Mucosa of stomach (tissue), 1 donor: Measurements from ENCODE around the gene MYB.

Experiments
- H3K27me3 ChIP-seq: one replicate; pipeline ENCODE4 v1.7.0; 2013; ENCODE audit warnings: mild to moderate bottlenecking, low read length; ENCODE audit not compliant: control insufficient read depth, insufficient read depth
- H3K36me3 ChIP-seq: one replicate; pipeline ENCODE4 v1.7.0; 2013; ENCODE audit warnings: low read length; ENCODE audit not compliant: control insufficient read depth, insufficient read depth
- H3K4me1 ChIP-seq: one replicate; pipeline ENCODE4 v1.7.0; 2013; ENCODE audit warnings: mild to moderate bottlenecking, low read length; ENCODE audit not compliant: control insufficient read depth, insufficient read depth
- H3K4me3 ChIP-seq: one replicate; pipeline ENCODE4 v1.7.0; 2013; ENCODE audit warnings: low read length
- H3K9ac ChIP-seq: one replicate; pipeline ENCODE4 v1.7.0; 2013; ENCODE audit warnings: mild to moderate bottlenecking, low read length, moderate library complexity
- H3K9me3 ChIP-seq: one replicate; pipeline ENCODE4 v1.7.0; 2013; ENCODE audit warnings: mild to moderate bottlenecking, low read length, moderate library complexity; ENCODE audit not compliant: control insufficient read depth
- donor health status: Pancreatic carcinoma.

Gene MYB

GRCh38 chr6:135215563-135215962, 34.5 kb downstream of the MYB start:
- H3K36me3 ChIP-seq: no peaks in the 10 kb centered on the region
- no peaks in the 10 kb centered on the region for H3K27me3 ChIP-seq
- H3K4me1 ChIP-seq: no peaks in the 10 kb centered on the region
- no peak overlapping the region for H3K9ac ChIP-seq
- no peaks in the 10 kb centered on the region for H3K9me3 ChIP-seq
- H3K4me3 ChIP-seq: no peak overlapping the region

- Histone ChIP-seq H3K9me3 (no peaks in the 10 kb centered on the region), H3K4me1 (no peaks in the 10 kb centered on the region), H3K27me3 (no peaks in the 10 kb centered on the region), H3K9ac (no peak overlapping the region), H3K36me3 (no peaks in the 10 kb centered on the region), H3K4me3 (no peak overlapping the region)
These were observed 36.6 kb downstream of the MYB start for GRCh38 chr6:135217663-135218062.

GRCh38 chr6:135219346-135219745, 38.2 kb downstream of the MYB start:
- H3K36me3 ChIP-seq: no peaks in the 10 kb centered on the region
- no peak overlapping the region for H3K9ac ChIP-seq
- no peak overlapping the region for H3K4me3 ChIP-seq
- H3K9me3 ChIP-seq: no peaks in the 10 kb centered on the region
- H3K27me3 ChIP-seq: no peaks in the 10 kb centered on the region
- peaks cover 7% of the 10 kb centered on the region for H3K4me1 ChIP-seq

GRCh38 chr6:135221042-135221441, 39.9 kb downstream of the MYB start:
- H3K4me3 ChIP-seq: no peak overlapping the region
- H3K9me3 ChIP-seq: no peaks in the 10 kb centered on the region
- no peaks in the 10 kb centered on the region for H3K36me3 ChIP-seq
- H3K9ac ChIP-seq: no peak overlapping the region
- peaks cover 11% of the 10 kb centered on the region for H3K4me1 ChIP-seq
- no peaks in the 10 kb centered on the region for H3K27me3 ChIP-seq

GRCh38 chr6:135221505-135221904, 40.4 kb downstream of the MYB start:
- Histone ChIP-seq H3K27me3 (no peaks in the 10 kb centered on the region), H3K36me3 (no peaks in the 10 kb centered on the region), H3K9me3 (no peaks in the 10 kb centered on the region), H3K4me3 (no peak overlapping the region), H3K4me1 (peaks cover 11% of the 10 kb centered on the region), H3K9ac (no peak overlapping the region)

- H3K4me3 ChIP-seq: no peak overlapping the region
- no peaks in the 10 kb centered on the region for H3K36me3 ChIP-seq
These were observed 41.5 kb downstream of the MYB start for GRCh38 chr6:135222623-135223022.

GRCh38 chr6:135224037-135224647, 43.0 kb downstream of the MYB start:
- no peak overlapping the region for H3K4me3 ChIP-seq

More at GRCh38 chr6:135222623-135223022, 41.5 kb downstream of the MYB start:
- Histone ChIP-seq H3K9ac (no peak overlapping the region), H3K27me3 (no peaks in the 10 kb centered on the region), H3K4me1 (peaks cover 17% of the 10 kb centered on the region), H3K9me3 (no peaks in the 10 kb centered on the region)

GRCh38 chr6:135225911-135226310, 44.8 kb downstream of the MYB start:
- H3K4me1 ChIP-seq: peaks cover 20% of the 10 kb centered on the region
- no peaks in the 10 kb centered on the region for H3K9me3 ChIP-seq
- no peak overlapping the region for H3K4me3 ChIP-seq
- H3K9ac ChIP-seq: no peak overlapping the region
- no peaks in the 10 kb centered on the region for H3K27me3 ChIP-seq
- H3K36me3 ChIP-seq: no peaks in the 10 kb centered on the region

More at GRCh38 chr6:135224037-135224647, 43.0 kb downstream of the MYB start:
- Histone ChIP-seq H3K27me3 (no peaks in the 10 kb centered on the region), H3K9me3 (no peaks in the 10 kb centered on the region), H3K36me3 (no peaks in the 10 kb centered on the region), H3K4me1 (peaks cover 18% of the 10 kb centered on the region), H3K9ac (peak overlapping the region; percentile 33)

GRCh38 chr6:135226537-135226936, 45.4 kb downstream of the MYB start:
- Histone ChIP-seq H3K36me3 (no peaks in the 10 kb centered on the region), H3K9me3 (no peaks in the 10 kb centered on the region), H3K4me3 (no peak overlapping the region), H3K9ac (no peak overlapping the region), H3K4me1 (peaks cover 26% of the 10 kb centered on the region), H3K27me3 (no peaks in the 10 kb centered on the region)

GRCh38 chr6:135227349-135227748, 46.2 kb downstream of the MYB start:
- Histone ChIP-seq H3K36me3 (no peaks in the 10 kb centered on the region), H3K27me3 (no peaks in the 10 kb centered on the region), H3K4me3 (no peak overlapping the region), H3K9ac (no peak overlapping the region), H3K4me1 (peaks cover 28% of the 10 kb centered on the region), H3K9me3 (no peaks in the 10 kb centered on the region)

- Histone ChIP-seq H3K9me3 (no peaks in the 10 kb centered on the region), H3K27me3 (no peaks in the 10 kb centered on the region), H3K4me3 (no peak overlapping the region), H3K4me1 (peaks cover 28% of the 10 kb centered on the region), H3K9ac (no peak overlapping the region), H3K36me3 (no peaks in the 10 kb centered on the region)
These were observed 46.6 kb downstream of the MYB start for GRCh38 chr6:135227758-135228157.

GRCh38 chr6:135228486-135228885, 47.4 kb downstream of the MYB start:
- no peak overlapping the region for H3K4me3 ChIP-seq
- no peaks in the 10 kb centered on the region for H3K36me3 ChIP-seq
- no peak overlapping the region for H3K9ac ChIP-seq
- no peaks in the 10 kb centered on the region for H3K27me3 ChIP-seq
- peaks cover 25% of the 10 kb centered on the region for H3K4me1 ChIP-seq
- no peaks in the 10 kb centered on the region for H3K9me3 ChIP-seq

GRCh38 chr6:135229996-135230395, 48.9 kb downstream of the MYB start:
- Histone ChIP-seq H3K9me3 (no peaks in the 10 kb centered on the region), H3K27me3 (no peaks in the 10 kb centered on the region), H3K4me1 (peaks cover 21% of the 10 kb centered on the region), H3K9ac (no peak overlapping the region), H3K4me3 (no peak overlapping the region), H3K36me3 (no peaks in the 10 kb centered on the region)
